HepG2 (cell line): ENCODE data around the gene SNX19. TPM values are rescaled to one million over a fixed set of nuclear protein-coding genes. Genes with fewer than 3 reads are reported as not detected.

Experiments
- AGO2 ChIP-seq: fragments of 200-400 bp; formaldehyde crosslinking; optimal IDR thresholded peaks from 2 replicates; pipeline ENCODE3; 2017; ENCODE audit warnings: mild to moderate bottlenecking, low read depth, low read length, moderate library complexity
- CBX5 ChIP-seq: sonication (generic); formaldehyde crosslinking; IDR thresholded peaks from 2 replicates; pipeline ENCODE4 v1.4.0; 2020; ENCODE audit warnings: missing genetic modification reagents, borderline replicate concordance
- CEBPG ChIP-seq: IDR thresholded peaks from 2 replicates; pipeline ENCODE4 v1.6.1; 2016
- JDP2 ChIP-seq: sonication (generic); formaldehyde crosslinking; IDR thresholded peaks from 2 replicates; pipeline ENCODE4 v1.8.1; 2022; ENCODE audit warnings: missing genetic modification reagents, borderline replicate concordance
- JUN ChIP-seq: sonication (generic); formaldehyde crosslinking; IDR thresholded peaks from 2 replicates; pipeline ENCODE4 v1.4.0; 2020; ENCODE audit warnings: mild to moderate bottlenecking, missing genetic modification reagents
- KLF12 ChIP-seq: sonication (generic); formaldehyde crosslinking; IDR thresholded peaks from 2 replicates; pipeline ENCODE4 v1.4.0; 2020; ENCODE audit warnings: missing genetic modification reagents, borderline replicate concordance
- MXI1 ChIP-seq: IDR thresholded peaks from 3 replicates; pipeline ENCODE4 v1.6.1; 2012; ENCODE audit warnings: low read depth, low read length, inconsistent platforms, borderline replicate concordance
- PHF21A ChIP-seq: sonication (generic); formaldehyde crosslinking; IDR thresholded peaks from 2 replicates; pipeline ENCODE4 v1.5.0; 2020; ENCODE audit warnings: mild to moderate bottlenecking, missing genetic modification reagents
- POLR2G ChIP-seq: fragments of 200-400 bp; formaldehyde crosslinking; IDR thresholded peaks from 2 replicates; pipeline ENCODE4 v1.6.1; 2018; ENCODE audit warnings: mild to moderate bottlenecking, low read depth, low read length, moderate library complexity
- SRY ChIP-seq: sonication (generic); formaldehyde crosslinking; IDR thresholded peaks from 2 replicates; pipeline ENCODE4 v1.8.0; 2022; ENCODE audit warnings: mild to moderate bottlenecking, missing genetic modification reagents
- ZNF138 ChIP-seq: sonication (generic); formaldehyde crosslinking; IDR thresholded peaks from 2 replicates; pipeline ENCODE4 v1.5.0; 2020; ENCODE audit warnings: mild to moderate bottlenecking, low read depth, missing genetic modification reagents
- ZNF3 ChIP-seq: IDR thresholded peaks from 2 replicates; pipeline ENCODE4 v1.7.0; 2017; ENCODE audit warnings: inconsistent platforms
- ZNF350 ChIP-seq: sonication (generic); formaldehyde crosslinking; IDR thresholded peaks from 2 replicates; pipeline ENCODE4 v1.4.0; 2020; ENCODE audit warnings: mild to moderate bottlenecking, low read depth, missing genetic modification reagents, borderline replicate concordance
- ZNF414 ChIP-seq: sonication (generic); formaldehyde crosslinking; IDR thresholded peaks from 2 replicates; pipeline ENCODE4 v1.5.0; 2020; ENCODE audit warnings: missing genetic modification reagents
- ZNF557 ChIP-seq: sonication (generic); formaldehyde crosslinking; IDR thresholded peaks from 2 replicates; pipeline ENCODE4 v1.4.0; 2020; ENCODE audit warnings: missing genetic modification reagents
- ZNF619 ChIP-seq: sonication (generic); formaldehyde crosslinking; IDR thresholded peaks from 2 replicates; pipeline ENCODE4 v1.4.0; 2020; ENCODE audit warnings: mild to moderate bottlenecking, missing genetic modification reagents
- ZNF678 ChIP-seq: sonication (generic); formaldehyde crosslinking; IDR thresholded peaks from 2 replicates; pipeline ENCODE4 v1.4.0; 2020; ENCODE audit warnings: mild to moderate bottlenecking, missing genetic modification reagents
- ZNF737 ChIP-seq: sonication (generic); formaldehyde crosslinking; IDR thresholded peaks from 2 replicates; pipeline ENCODE4 v1.5.0; 2020; ENCODE audit warnings: missing genetic modification reagents, mild to moderate bottlenecking, borderline replicate concordance
- ZNF878 ChIP-seq: sonication (generic); formaldehyde crosslinking; IDR thresholded peaks from 2 replicates; pipeline ENCODE4 v1.8.1; 2023; ENCODE audit warnings: mild to moderate bottlenecking, missing genetic modification reagents, moderate library complexity
- ZSCAN21 ChIP-seq: sonication (generic); formaldehyde crosslinking; IDR thresholded peaks from 2 replicates; pipeline ENCODE4 v1.8.0; 2022; ENCODE audit warnings: mild to moderate bottlenecking, missing genetic modification reagents, moderate library complexity, borderline replicate concordance
- polyA plus RNA-seq, 8 experiments: library from polyadenylated mRNA; depleted of rRNA in 3 of 8; stranded (reverse) in 7 of 8; unstranded in 1 of 8; fragments of >200 nt; fragmentation: Illumina TruSeq in 4 of 8; extraction: Trizol in 4 of 8; gene quantifications; 2 replicates each; pipeline versions ENCODE4 v1.2.1 to v1.2.3, GENCODE V29; 2011 to 2016; ENCODE audit warnings: low read depth in 4 of 8, missing spikeins in 1 of 8, mixed read lengths in 1 of 8; ENCODE audit not compliant: insufficient read depth in 1 of 8
- total RNA-seq, 5 experiments: library from RNA; depleted of rRNA; stranded (reverse); fragments of >200 nt; fragmentation: Illumina TruSeq; extraction: Trizol; gene quantifications; 2 replicates each; pipeline ENCODE4 v1.2.3, GENCODE V29; 2016; ENCODE audit warnings: low read depth in 1 of 5
- TF ChIP-seq, protein P1 (sequence below): sonication (generic); formaldehyde crosslinking; IDR thresholded peaks from 2 replicates; pipeline ENCODE4 v1.5.0; 2020; ENCODE audit warnings: mild to moderate bottlenecking, missing genetic modification reagents, borderline replicate concordance
- TF ChIP-seq, protein P2 (sequence below): sonication (generic); formaldehyde crosslinking; IDR thresholded peaks from 2 replicates; pipeline ENCODE4 v1.8.0; 2022; ENCODE audit warnings: mild to moderate bottlenecking, missing genetic modification reagents, borderline replicate concordance

The SNX19 gene
- total and polyA plus RNA-seq, 2 of the 13 experiments (the other 11 are each of a cell fraction or from before 2014, with no cell fraction given), result 0.13 to 0.27 TPM

DNA sequence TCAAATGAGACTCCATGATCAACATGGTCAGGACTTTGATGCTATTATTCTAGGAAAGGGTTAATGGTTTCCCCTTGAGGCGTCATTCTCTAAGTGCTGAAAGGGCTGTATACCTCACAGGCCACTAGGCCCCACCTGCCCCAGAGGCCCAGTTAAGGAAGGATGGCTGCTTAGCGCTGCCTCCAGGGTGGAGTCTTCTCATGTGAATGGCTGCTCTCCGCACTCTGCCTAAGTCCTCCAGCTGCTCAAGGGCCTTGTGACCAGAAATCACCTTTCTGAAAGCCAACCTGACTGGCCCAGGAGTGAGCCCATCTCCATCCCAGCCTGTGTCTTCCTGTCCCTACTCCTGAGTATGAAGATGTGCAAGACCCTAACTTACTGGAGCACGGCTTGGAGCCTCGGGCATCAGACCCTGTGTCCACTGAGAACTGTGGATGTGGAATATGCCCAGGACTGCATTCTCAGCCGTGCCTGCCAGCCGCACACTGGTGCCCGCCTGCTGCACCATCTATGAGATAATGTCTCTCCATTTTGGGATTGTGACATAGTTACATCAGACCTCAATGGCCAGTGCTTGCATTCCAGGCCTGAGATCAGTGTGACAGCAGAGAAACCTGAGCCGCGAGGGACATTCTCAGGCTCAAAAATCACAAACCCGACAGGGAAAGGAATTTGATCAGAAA is 51.0 kb downstream of the SNX19 start (continued):
- TF ChIP-seq, protein P1, sequence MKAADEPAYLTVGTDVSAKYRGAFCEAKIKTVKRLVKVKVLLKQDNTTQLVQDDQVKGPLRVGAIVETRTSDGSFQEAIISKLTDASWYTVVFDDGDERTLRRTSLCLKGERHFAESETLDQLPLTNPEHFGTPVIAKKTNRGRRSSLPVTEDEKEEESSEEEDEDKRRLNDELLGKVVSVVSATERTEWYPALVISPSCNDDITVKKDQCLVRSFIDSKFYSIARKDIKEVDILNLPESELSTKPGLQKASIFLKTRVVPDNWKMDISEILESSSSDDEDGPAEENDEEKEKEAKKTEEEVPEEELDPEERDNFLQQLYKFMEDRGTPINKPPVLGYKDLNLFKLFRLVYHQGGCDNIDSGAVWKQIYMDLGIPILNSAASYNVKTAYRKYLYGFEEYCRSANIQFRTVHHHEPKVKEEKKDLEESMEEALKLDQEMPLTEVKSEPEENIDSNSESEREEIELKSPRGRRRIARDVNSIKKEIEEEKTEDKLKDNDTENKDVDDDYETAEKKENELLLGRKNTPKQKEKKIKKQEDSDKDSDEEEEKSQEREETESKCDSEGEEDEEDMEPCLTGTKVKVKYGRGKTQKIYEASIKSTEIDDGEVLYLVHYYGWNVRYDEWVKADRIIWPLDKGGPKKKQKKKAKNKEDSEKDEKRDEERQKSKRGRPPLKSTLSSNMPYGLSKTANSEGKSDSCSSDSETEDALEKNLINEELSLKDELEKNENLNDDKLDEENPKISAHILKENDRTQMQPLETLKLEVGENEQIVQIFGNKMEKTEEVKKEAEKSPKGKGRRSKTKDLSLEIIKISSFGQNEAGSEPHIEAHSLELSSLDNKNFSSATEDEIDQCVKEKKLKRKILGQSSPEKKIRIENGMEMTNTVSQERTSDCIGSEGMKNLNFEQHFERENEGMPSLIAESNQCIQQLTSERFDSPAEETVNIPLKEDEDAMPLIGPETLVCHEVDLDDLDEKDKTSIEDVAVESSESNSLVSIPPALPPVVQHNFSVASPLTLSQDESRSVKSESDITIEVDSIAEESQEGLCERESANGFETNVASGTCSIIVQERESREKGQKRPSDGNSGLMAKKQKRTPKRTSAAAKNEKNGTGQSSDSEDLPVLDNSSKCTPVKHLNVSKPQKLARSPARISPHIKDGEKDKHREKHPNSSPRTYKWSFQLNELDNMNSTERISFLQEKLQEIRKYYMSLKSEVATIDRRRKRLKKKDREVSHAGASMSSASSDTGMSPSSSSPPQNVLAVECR (CRISPR knock-in tag), result no peak
- TF ChIP-seq ZNF557 (CRISPR knock-in tag), result no peak
- TF ChIP-seq CBX5 (CRISPR knock-in tag), result 0 out of 2 replicates have a peak, but pooled peaks have one; percentile 11
- no peak for TF ChIP-seq ZNF737
- TF ChIP-seq AGO2, result no peak
- no peak for TF ChIP-seq ZNF3
- TF ChIP-seq PHF21A, result no peak
- TF ChIP-seq ZNF678 (CRISPR knock-in tag), result no peak
- TF ChIP-seq ZNF878 (CRISPR knock-in tag), result no peak
- no peak for TF ChIP-seq ZNF138
- no peak for TF ChIP-seq JDP2
- peak; percentile 37; the same call in 1 of the 2 replicates for TF ChIP-seq JUN (CRISPR knock-in tag)
- 0 out of 2 replicates have a peak, but pooled peaks have one; percentile 48 for TF ChIP-seq ZNF350
- no peak for TF ChIP-seq ZSCAN21 (CRISPR knock-in tag)
- no peak for TF ChIP-seq ZNF619 (CRISPR knock-in tag)
- TF ChIP-seq KLF12 (CRISPR knock-in tag), result no peak
- TF ChIP-seq ZNF414 (CRISPR knock-in tag), result no peak
- peak; percentile 65 for TF ChIP-seq CEBPG (CRISPR knock-in tag)
- TF ChIP-seq, protein P2, sequence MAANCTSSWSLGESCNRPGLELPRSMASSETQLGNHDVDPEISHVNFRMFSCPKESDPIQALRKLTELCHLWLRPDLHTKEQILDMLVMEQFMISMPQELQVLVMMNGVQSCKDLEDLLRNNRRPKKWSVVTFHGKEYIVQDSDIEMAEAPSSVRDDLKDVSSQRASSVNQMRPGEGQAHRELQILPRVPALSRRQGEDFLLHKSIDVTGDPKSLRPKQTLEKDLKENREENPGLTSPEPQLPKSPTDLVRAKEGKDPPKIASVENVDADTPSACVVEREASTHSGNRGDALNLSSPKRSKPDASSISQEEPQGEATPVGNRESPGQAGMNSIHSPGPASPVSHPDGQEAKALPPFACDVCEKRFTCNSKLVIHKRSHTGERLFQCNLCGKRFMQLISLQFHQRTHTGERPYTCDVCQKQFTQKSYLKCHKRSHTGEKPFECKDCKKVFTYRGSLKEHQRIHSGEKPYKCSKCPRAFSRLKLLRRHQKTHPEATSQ (CRISPR knock-in tag), result no peak
- TF ChIP-seq MXI1, result no peak
- no peak for TF ChIP-seq POLR2G
- TF ChIP-seq SRY, result no peak
